HK-2 (cell line): Measurements from ENCODE around the gene LIPC.
"Not testable (repeated sequence)": the region's sequence is repeated elsewhere in the genome, so short reads cannot be mapped to it uniquely, and the experiment has no call there.

Experiments
- DNase-seq: peaks from one replicate; pipeline ENCODE4 v3.0.0-alpha.2; 2018; ENCODE audit not compliant: unreplicated experiment

LIPC gene

GRCh38 chr15:58585693-58586443 lies 154.1 kb downstream of the LIPC start:
- no peak for DNase-seq

DNA sequence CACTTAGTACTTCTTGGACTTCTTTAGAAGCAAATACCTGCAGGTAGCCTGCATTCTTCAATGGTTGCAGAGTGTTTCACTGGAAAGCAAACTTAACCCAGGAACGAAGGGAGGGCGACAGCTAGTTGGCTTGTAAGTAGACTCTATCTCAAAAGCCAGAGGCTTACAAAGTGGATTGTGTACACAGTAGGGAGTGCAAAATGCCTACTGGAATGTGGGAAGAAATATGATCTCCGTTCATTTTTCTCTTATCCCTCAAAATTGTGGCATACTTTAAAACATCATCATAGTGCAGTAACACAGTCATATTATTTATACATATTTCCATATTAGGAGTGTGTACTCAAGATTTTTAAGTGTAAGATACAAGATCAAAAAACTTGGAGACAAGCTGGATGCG lies 155.7 kb downstream of the LIPC start:
- DNase-seq, result no peak

- DNase-seq, result no peak
These were observed 156.3 kb downstream of the LIPC start for GRCh38 chr15:58588096-58588495.

GRCh38 chr15:58589047-58589446 lies 157.3 kb downstream of the LIPC start:
- DNase-seq, result no peak

GRCh38 chr15:58590236-58590635 lies 158.4 kb downstream of the LIPC start:
- DNase-seq, result no peak

DNA sequence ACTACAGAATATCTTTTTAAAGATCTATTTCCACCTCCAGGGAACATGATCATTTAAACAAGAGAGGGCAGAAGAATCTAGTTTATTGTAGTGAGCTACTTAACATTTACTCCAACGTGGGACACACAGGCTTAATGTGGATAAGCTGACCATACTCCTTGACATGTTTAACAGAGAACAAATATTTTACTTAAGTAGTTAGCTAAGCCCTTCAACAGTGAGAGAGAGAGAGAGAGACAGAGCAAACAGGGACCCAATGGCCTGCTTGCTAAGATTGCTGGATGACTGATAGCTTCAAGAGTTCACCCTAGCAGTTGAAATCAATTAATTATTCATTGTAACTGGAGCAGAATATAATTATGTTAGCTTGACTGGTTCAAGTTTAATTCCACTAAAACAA lies 159.1 kb downstream of the LIPC start:
- DNase-seq, result no peak

DNA sequence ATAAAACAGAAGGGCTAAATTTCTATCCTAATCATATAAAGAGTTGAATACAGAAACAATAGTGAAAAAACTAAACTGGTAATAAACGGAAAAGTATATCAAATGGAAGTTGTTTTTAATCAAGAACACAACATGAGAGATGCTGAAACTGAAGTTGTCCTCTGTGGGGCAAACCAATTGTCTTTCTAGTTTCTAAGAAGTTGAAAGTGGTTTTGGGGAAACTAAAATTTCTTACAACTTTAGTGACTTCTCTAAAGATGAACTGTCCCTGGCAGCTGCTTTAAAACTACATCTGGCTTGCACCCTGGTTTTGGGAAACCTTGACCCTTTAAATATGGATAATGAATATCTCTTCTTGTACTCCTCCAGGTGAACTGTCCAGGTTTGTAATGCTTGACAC lies 162.1 kb downstream of the LIPC start:
- DNase-seq, result no peak

DNA sequence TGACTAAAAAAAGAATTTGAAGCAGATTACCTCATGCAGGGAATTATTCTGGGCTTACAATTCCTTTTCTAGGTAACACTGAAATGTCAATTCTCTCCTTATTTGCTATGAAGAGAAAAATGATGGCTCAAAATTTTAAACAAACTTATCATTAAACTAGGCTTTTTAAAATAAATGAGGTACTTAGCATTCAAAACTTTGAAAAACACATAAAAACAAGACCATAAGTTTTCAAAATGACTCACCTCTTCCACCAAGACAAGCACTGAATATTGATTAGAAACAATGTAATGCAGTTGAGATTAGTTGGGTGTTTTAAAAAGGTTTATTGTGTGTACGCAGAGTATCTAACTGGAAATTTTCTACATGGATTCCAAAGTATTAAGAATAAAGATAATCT lies 163.1 kb downstream of the LIPC start:
- DNase-seq, result no peak

- no peak for DNase-seq
These were observed 163.9 kb downstream of the LIPC start for GRCh38 chr15:58595516-58596263.

GRCh38 chr15:58597943-58598828 lies 166.4 kb downstream of the LIPC start:
- no peak for DNase-seq

GRCh38 chr15:58598829-58599210 lies 167.0 kb downstream of the LIPC start:
- DNase-seq, result no peak

DNA sequence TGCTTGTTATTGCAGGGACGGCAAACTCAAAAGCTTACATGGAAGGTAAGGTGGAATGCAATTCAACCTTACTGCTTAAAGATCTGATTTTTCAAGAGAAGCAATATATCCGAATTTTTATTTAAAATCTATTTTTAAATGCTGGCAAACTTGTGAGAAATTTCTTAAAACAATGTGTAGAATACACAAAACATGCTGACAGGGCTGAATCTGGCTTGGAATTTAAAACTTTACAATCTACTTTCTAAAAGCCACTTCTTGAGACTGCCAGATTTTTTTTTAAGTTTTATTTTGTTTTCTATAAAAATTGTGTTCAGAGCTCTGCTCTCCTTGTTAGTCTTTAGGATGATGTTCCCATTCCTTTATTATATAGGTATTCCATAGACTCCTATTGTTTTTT lies 171.0 kb downstream of the LIPC start:
- DNase-seq, result no peak

- not testable (repeated sequence) for DNase-seq
These were observed 172.1 kb downstream of the LIPC start for GRCh38 chr15:58603927-58604326.

GRCh38 chr15:58604455-58604923 lies 172.7 kb downstream of the LIPC start:
- no peak for DNase-seq

DNA sequence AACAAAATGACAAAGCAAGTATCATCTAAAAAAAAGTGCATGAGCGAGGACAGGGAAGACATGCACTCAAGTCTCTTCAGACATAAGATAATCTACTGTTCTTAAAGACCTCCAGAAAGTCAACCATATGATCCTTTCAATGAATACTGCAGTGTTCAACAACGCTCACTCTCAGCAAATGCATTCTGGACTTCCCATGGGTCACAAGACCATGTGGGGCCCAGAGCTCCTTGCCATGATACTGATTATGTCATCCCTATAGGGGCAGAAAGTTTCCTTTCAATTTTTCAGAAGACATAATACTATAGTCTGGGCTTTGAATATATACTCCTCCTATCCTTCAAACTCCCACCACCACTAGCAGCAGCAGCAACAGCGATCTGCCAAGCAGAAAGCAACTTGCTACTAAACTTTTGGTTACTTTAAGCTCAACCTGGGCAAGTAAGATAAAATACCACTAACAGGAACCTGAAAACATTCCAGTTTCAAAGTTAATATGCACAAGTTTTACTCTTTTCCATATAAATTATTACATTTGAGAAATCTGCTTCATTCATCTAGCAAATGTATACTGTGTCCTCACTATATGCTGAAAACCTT lies 174.2 kb downstream of the LIPC start:
- no peak for DNase-seq

- DNase-seq, result no peak
These were observed 174.8 kb downstream of the LIPC start for GRCh38 chr15:58606577-58607080.

GRCh38 chr15:58608129-58608590 lies 176.4 kb downstream of the LIPC start:
- DNase-seq, result no peak

- no peak for DNase-seq
These were observed 176.9 kb downstream of the LIPC start for GRCh38 chr15:58608711-58609110.

DNA sequence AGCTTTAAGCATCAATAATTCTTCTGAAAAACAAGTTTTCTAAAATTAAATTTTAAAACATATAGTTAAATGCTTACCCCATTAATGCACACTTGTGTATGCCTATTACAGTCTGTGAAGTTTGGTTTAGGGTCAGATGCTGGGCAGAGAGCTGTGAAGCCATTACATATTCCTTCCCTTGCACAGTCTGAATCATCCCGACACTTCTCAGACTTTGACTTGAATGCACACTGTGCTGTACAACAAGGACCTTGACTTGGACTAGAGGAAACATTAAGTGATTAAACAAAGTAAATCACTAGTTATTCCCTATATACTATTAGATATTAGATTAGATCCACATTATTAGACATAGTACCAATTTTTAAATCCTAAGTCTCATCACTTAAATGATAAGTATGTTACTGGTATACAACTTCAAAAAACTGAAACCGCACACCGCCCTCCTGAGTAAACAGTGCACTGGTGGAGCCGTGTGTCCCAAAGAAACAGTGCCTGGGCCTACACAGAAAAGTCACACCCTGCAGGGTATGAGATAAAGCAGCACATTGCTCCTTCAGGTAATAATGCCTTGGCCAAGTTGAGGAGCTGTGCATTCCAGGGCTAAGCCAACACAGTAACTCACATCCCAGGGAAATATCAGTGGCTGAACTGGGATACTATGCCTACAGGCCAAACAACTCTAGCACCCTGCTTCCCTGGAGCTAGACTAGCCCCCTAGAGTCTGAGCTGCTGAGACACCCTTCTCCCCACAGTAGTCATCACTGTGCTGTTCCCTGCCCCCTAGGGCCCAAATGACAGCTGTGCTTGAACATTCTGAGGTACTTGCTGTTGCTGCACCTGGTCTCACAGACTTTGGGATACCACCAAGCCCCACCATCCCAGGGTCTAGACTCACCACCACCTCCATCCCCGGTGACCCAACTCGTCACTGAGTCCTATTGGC lies 180.2 kb downstream of the LIPC start:
- no peak for DNase-seq

DNA sequence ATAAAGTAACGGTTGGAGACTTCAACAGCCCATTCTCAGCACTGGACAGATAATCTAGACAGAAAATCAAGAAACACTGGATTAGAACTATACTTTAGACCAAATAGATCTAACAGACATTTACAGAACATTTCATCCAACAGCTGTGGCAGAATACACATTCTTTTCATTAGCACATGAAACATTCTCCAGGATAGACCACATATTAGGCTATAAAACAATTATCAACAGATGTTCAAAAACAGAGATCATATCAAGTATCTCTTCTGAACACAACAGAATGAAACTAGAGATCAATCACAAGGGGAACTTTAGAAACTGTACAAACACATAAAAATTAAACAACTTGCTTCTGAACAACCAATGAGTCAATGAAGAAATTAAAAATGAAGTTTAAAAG lies 184.4 kb downstream of the LIPC start:
- no peak for DNase-seq
